ENCODE results near the gene SRGAP3. TPM values are rescaled to one million over a fixed set of nuclear protein-coding genes. Genes with fewer than 3 reads are reported as not detected.

The SRGAP3 gene
- total RNA-seq, 4 donors from 2014 or later, result 2.4 to 35.5 (median 8.2) TPM

DNA sequence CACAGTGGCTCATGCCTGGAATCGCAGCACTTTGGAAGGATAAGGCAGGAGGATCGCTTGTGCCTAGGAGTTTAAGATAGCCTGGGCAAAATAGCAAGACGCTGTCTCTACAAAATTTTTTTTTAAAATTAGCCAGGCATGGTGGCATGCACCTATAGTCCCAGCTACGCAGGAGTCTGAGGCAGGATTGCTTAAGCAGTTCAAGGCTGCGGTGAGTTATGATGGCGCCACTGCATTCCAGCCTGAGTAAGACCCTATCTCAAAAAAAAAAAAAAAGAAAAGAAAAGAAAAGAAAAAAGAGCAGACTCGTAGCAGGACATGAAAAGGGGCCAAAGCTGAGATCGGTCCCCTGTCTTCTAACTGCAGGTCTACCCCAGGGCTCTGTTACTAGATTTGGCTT lies 18.9 kb downstream of the SRGAP3 start:
- H3K4me3 ChIP-seq, result no peak overlapping the region
- no peak for DNase-seq
- intact Hi-C loops (cut with DNase I; ENCODE audit: low total_unique reads), result no loop called here
- TF ChIP-seq, protein P1, sequence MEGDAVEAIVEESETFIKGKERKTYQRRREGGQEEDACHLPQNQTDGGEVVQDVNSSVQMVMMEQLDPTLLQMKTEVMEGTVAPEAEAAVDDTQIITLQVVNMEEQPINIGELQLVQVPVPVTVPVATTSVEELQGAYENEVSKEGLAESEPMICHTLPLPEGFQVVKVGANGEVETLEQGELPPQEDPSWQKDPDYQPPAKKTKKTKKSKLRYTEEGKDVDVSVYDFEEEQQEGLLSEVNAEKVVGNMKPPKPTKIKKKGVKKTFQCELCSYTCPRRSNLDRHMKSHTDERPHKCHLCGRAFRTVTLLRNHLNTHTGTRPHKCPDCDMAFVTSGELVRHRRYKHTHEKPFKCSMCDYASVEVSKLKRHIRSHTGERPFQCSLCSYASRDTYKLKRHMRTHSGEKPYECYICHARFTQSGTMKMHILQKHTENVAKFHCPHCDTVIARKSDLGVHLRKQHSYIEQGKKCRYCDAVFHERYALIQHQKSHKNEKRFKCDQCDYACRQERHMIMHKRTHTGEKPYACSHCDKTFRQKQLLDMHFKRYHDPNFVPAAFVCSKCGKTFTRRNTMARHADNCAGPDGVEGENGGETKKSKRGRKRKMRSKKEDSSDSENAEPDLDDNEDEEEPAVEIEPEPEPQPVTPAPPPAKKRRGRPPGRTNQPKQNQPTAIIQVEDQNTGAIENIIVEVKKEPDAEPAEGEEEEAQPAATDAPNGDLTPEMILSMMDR (IDR thresholded peaks at IDR 0.05), result no peak
- TF ChIP-seq POLR2A (IDR thresholded peaks at IDR 0.05), result no peak
- no peaks in the 10 kb centered on the region for H3K36me3 ChIP-seq
- no peaks in the 10 kb centered on the region for H3K27me3 ChIP-seq
- no peaks in the 10 kb centered on the region for H3K9me3 ChIP-seq
- H3K4me1 ChIP-seq, result peaks cover 4 to 8% of the 10 kb centered on the region in 2 donors
- H3K27ac ChIP-seq, result peak overlapping the region in 1 of 2 donors; percentile 18

DNA sequence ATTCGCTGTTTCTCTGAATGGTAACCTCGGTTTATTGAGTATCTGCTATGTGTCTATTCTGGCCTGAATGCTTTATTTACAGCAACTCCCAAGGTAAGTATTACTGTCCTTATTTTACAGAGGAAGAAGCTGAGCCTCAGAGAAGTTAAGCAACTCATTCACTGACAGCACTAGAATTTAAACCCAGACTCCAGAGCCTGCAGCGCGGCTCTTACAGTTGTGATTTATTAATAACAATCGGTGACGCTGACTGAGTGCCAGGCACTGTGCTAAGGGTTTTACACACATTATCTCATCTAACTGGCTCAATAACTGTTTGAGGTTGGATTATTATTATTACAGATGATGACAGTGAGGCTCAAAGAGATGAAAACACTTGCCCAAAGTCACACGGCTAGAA lies 19.6 kb downstream of the SRGAP3 start:
- Histone ChIP-seq H3K27ac (peak overlapping the region in 1 of 2 donors; percentile 6), H3K9me3 (no peaks in the 10 kb centered on the region), H3K27me3 (no peaks in the 10 kb centered on the region), H3K4me3 (no peak overlapping the region), H3K36me3 (no peaks in the 10 kb centered on the region), H3K4me1 (peaks cover 6 to 8% of the 10 kb centered on the region in 2 donors)
- intact Hi-C loops (cut with DNase I; ENCODE audit: low total_unique reads), result no loop called here
- TF ChIP-seq, protein P1 (IDR thresholded peaks at IDR 0.05), result no peak
- TF ChIP-seq POLR2A (IDR thresholded peaks at IDR 0.05), result no peak
- no peak for DNase-seq

DNA sequence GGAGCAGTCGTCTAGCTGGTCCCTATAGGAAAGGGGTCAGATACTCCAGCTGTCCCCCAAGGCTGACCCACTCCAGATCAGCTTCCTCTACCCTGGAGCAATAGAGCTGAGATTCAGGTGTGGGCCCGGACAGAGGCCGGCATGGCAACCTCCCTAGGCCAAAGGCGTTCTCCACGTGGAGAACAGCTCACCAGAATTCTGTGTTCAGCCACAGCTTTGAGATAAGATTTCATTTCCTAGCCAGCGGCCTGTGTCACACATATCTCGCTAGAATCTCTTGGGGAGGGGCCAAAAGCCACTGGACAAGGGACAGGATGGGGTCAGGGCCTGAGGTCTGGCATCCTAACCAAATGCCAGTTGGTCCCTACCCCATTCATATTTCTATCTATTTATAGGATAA lies 20.1 kb downstream of the SRGAP3 start:
- H3K27ac ChIP-seq, result peak overlapping the region in 1 of 2 donors; percentile 6
- peaks cover 6 to 8% of the 10 kb centered on the region in 2 donors for H3K4me1 ChIP-seq
- no peak overlapping the region for H3K4me3 ChIP-seq
- intact Hi-C loops (cut with DNase I; ENCODE audit: low total_unique reads), result no loop called here
- no peaks in the 10 kb centered on the region for H3K36me3 ChIP-seq
- no peak for DNase-seq
- no peaks in the 10 kb centered on the region for H3K9me3 ChIP-seq
- no peaks in the 10 kb centered on the region for H3K27me3 ChIP-seq
- TF ChIP-seq POLR2A (IDR thresholded peaks at IDR 0.05), result no peak
- TF ChIP-seq, protein P1 (IDR thresholded peaks at IDR 0.05), result no peak

DNA sequence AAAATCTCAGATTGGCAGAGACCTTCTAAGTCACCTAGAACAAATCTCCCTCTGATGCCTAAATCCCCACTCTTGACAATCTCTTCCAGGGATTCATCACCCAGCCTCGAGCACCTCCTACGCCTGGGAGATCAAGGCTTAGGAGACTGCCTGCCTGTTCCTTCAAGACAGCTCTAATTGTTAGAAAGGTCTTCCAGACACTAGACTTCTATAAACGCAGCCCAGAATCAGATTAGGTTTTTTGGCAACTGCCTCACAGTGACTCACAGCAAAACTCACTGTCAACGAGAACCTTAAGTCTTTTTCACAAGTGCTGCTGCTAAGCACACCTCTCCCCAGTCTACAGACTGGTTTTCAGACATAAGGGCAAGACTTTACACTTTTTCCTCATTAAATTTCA lies 23.1 kb downstream of the SRGAP3 start:
- Histone ChIP-seq H3K4me1 (peaks cover 6 to 8% of the 10 kb centered on the region in 2 donors), H3K27ac (peak overlapping the region; percentile 51 to 62), H3K36me3 (no peaks in the 10 kb centered on the region), H3K9me3 (no peaks in the 10 kb centered on the region), H3K4me3 (peak overlapping the region in 1 of 2 donors; percentile 4), H3K27me3 (no peaks in the 10 kb centered on the region)
- peak; percentile 68 to 83 for DNase-seq
- TF ChIP-seq, protein P1 (IDR thresholded peaks at IDR 0.05), result no peak
- TF ChIP-seq POLR2A (IDR thresholded peaks at IDR 0.05), result no peak
- intact Hi-C loops (cut with DNase I; ENCODE audit: low total_unique reads), result no loop called here

DNA sequence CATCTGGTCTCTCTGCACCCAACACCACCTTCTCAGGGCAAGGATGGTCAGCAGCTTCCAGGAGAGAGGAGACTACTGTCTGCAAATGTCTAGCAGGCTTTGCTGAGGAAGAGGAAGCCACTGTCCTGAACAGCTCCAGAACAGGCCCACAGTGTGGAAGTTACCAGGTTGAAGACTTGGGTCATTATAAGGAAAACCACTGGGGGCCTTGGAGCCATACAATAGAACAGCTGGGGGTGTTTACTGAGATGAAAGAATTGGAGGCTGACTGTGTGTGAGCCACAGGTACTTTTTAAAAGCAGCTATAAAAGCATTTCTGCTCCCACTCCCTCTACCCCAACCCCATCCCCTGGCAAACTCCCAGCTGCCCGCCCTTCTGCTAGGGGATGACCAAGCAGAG lies 24.2 kb downstream of the SRGAP3 start:
- DNase-seq, result no peak
- intact Hi-C loops (cut with DNase I; ENCODE audit: low total_unique reads), result no loop called here
- Histone ChIP-seq H3K4me3 (no peak overlapping the region), H3K27me3 (no peaks in the 10 kb centered on the region), H3K36me3 (no peaks in the 10 kb centered on the region), H3K27ac (peak overlapping the region; percentile 51 to 62), H3K4me1 (peaks cover 6 to 8% of the 10 kb centered on the region in 2 donors), H3K9me3 (no peaks in the 10 kb centered on the region)
- TF ChIP-seq, protein P1 (IDR thresholded peaks at IDR 0.05), result no peak
- TF ChIP-seq POLR2A (IDR thresholded peaks at IDR 0.05), result no peak

All from uterus (tissue), 4 donors.